HG03039 (cell line): ENCODE measurements around the gene PDZRN3.

Experiments used
- ATAC-seq: cut with Tn5 transposase; IDR thresholded peaks from one replicate; pipeline ENCODE4 v1.9.1; 2021; ENCODE audit warnings: mild to moderate bottlenecking, moderate library complexity; ENCODE audit not compliant: unreplicated experiment

PDZRN3 gene

GRCh38 chr3:73401059-73401458 is 223.7 kb downstream of the PDZRN3 start:
- no peak for ATAC-seq

- ATAC-seq: no peak
Observed at GRCh38 chr3:73399666-73400253, 225.0 kb downstream of the PDZRN3 start.

GRCh38 chr3:73399106-73399505 is 225.6 kb downstream of the PDZRN3 start:
- no peak for ATAC-seq

- no peak for ATAC-seq
Observed at GRCh38 chr3:73398084-73398483, 226.7 kb downstream of the PDZRN3 start.

DNA sequence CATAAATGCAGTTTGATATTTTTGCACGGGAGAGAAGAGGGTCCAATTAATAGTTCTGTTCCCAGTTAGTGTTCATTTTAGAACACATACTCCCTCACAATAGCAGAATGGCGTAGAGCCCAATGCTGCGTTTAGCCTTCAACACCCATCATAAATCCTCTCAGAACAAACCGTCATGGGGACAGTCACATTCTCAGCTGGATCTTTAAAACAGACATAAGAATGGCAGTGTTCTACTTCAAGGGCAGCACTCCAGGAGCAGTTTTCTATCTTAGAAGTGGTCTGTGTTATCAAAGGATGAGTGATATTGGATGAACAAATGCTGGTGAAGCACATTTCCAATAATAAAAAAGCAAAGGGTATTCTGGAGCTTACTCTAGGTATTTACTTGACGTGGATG is 230.5 kb downstream of the PDZRN3 start:
- no peak for ATAC-seq

DNA sequence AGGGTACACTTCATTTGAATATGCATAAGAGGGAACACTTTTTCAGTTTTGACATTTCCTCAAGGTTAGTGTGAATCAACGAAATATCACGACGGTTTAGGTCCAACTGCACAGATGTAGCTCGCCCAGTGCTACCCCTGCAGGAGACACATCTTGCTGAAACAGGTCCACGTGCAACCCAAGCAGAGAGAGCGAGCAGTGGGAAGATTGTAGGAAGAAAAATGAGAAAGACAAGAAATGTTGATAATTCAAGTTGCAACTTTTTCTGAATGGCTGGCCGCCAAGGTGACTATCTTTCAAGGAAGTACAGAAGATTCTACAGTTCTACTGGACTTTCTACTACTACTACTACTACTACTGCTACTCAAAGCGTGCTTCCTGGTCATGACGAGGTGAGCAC is 231.7 kb downstream of the PDZRN3 start:
- ATAC-seq: no peak

DNA sequence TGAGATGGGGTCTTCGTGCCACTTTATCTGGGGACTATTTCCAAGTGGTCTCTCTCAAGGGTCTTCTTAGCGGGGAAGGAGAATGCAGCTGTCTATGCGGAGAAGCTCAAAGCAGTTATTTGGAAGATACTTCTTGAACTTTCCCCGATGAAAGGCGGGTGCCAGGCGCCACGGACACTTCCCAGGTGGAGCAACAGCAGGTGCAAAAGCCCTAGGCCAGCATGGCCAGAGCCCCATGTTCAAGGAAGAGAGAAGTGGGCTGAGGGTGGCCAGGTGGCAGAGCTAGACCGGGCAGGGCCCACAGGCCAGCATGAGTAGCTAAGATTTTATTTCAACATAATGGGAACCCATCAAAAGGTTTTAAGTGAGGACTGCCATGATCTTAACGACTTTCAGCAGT is 232.8 kb downstream of the PDZRN3 start:
- ATAC-seq: no peak

- ATAC-seq: no peak
Observed at GRCh38 chr3:73389928-73390327, 234.8 kb downstream of the PDZRN3 start.

- ATAC-seq: no peak
Observed at GRCh38 chr3:73389117-73389813, 235.5 kb downstream of the PDZRN3 start.

DNA sequence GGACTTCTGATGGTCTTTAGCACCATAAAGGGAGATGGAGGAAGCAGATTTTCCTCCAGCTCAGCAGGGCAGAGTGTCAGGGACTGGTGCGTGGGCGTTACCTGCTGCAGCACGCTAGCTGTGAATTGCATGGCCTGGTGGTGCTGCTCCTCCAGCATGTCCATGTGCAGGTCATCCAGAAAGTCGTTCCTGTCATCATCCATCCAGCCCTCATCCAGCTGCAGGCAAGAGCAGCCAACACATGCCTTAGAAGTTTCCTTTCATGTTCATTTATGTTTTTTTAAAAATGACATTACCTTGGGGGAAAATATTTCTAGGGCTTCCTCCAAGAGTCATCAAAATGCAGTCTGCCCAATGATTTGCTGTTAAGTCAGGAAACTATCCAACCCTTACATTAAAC is 239.2 kb downstream of the PDZRN3 start:
- no peak for ATAC-seq

GRCh38 chr3:73384091-73384906 is 240.4 kb downstream of the PDZRN3 start:
- no peak for ATAC-seq

DNA sequence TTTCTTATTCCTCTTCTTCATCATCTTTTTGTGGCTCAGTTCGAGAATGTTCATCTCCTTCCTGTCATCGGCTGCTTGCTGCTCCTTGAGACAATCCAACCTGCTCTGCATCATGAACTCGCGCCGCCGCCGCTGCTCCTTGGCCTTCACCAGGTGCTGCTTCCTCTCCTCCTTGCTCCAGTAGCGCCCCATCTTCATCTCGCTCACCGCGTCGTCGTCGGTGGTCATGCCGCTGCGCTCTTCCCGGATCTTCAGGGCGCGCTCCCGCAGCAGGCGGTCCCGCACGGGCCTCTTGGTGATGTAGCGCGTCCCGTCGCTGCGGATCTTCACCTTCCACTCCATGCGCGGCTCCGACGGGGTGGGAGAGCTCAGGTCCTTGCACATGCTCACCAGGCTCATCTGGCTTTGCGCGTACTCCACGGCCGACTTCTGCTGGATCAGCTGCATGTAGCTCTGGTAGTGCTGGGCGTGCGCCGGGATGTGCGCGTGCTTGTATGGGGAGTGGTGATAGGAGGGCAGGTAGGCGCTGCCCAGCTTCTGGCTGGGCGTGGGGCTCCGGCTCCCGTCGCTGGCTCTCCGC is 241.2 kb downstream of the PDZRN3 start:
- no peak for ATAC-seq

- no peak for ATAC-seq
Observed at GRCh38 chr3:73381551-73381950, 243.2 kb downstream of the PDZRN3 start.

DNA sequence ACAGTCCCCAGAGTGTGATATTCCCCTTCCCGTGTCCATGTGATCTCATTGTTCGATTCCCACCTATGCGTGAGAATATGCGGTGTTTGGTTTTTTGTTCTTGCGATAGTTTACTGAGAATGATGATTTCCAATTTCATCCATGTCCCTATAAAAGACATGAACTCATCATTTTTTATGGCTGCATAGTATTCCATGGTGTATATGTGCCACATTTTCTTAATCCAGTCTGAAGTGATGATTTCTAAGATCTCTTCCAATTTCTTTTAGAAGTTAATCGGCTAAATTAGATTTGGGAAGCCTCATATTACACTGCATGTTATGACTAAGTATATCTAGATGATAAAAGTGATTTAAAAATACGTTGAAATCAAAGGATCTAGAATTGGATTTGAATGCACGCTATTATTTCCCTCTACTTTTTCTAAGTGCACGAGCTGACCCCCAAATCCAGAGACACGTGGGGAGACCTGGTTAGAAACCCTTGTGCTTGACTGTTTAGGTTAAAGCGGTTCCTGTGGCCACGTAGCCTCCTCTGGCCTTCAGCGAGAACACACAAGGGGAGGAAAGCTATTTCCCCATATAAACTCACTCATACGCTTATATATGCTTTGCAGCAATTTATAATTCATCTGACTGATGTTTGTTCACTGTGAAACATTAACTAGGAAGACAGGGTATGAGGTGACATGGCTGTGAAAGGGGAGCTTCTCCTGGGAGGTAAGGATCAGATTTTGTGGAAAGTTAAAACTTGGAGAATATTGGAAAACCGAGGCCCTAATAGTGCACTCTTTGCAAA is 243.8 kb downstream of the PDZRN3 start:
- ATAC-seq: no peak

GRCh38 chr3:73379465-73379864 is 245.3 kb downstream of the PDZRN3 start:
- ATAC-seq: no peak

DNA sequence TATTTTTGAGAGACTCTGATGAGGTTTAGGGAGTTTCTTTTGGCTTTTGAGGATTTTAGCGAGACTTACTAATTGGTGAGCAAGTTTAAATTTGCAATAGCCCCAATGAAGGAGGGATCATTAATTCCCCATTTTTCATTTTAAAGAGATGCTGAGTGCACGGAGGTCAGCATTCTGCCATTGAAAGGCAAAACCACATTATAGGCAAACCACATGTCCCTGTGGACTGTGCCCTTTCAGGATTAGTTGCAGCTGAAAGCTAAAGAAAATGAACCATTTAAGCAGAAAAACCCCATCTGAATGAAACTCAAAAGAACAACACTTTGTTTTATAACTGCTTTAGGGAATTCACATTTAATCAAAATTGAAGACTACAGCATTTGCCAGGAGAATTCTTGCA is 246.5 kb downstream of the PDZRN3 start:
- ATAC-seq: no peak

DNA sequence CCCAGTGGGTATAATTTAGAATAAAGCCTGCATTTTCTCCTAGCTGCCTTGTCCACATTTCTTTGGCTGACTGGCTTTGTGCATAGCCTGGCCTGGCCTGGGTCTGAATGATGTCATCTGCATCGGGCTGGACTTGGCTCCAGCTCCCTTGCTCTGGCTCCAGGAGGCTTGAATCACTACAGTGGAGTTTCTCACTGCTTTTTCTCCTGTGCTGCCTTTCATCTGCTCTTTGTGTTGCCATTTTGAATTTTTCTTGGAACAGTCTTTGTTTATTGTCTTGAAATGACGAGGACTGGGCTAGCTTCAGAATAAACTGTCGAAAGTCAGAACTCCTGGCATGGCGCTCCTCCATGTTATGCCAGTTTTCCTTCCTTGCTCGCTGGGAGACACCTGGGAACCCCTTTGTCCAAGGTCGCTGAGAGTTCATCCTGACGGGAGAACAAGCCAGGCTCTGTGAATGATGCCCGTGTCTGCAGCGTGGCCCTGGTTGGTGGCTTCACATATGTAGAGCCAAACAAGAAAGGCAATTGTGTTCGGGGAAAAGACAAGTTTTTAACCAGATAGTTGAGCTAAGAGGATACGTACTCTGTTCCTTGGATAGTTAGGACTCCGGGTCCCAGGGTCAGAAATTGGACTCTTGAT is 258.9 kb downstream of the PDZRN3 start:
- ATAC-seq: no peak

- ATAC-seq: no peak
Observed at GRCh38 chr3:73364517-73364916, 260.2 kb downstream of the PDZRN3 start.

GRCh38 chr3:73363093-73363492 is 261.6 kb downstream of the PDZRN3 start:
- no peak for ATAC-seq

DNA sequence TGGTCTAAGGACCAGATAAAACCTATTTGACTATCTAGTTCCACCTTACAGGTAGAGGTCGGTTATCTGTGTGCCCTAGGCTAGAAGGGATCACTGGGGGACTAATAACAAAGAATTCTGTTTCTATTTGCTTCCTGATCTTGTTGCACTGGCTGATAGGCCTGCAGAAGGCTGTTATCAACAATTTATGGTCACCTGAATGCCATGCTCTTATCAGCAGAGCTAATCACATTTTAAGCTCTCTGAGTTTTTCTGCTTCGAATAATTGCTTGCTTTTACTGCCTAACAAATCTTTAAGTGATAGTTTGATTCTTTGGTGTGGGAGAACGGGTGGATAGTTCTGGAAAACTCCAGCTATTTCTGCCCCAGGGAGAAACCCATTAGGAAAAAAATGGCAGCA is 263.1 kb downstream of the PDZRN3 start:
- no peak for ATAC-seq
